H9 (cell line): ENCODE results near the gene LAMA3. TPM values are rescaled to one million over a fixed set of nuclear protein-coding genes. Genes with fewer than 3 reads are reported as not detected.

Experiments used
- DNase-seq: peaks from one replicate; pipeline ENCODE4 v3.0.0-alpha.2; 2017
- H2AFZ ChIP-seq: one replicate; pipeline ENCODE4 v1.6.1; 2013; ENCODE audit warnings: mild to moderate bottlenecking, low read length, control low read depth, moderate library complexity
- H2AK5ac ChIP-seq: 2 replicates; pipeline ENCODE4 v1.6.1; 2013; ENCODE audit warnings: low read length, control low read depth, mixed read lengths; ENCODE audit not compliant: insufficient read length
- H2BK120ac ChIP-seq: one replicate; pipeline ENCODE4 v1.6.1; 2013; ENCODE audit warnings: low read depth, mild to moderate bottlenecking, low read length, control low read depth, inconsistent platforms; ENCODE audit not compliant: poor library complexity, severe bottlenecking
- H2BK12ac ChIP-seq: 2 replicates; pipeline ENCODE4 v1.6.1; 2013; ENCODE audit warnings: low read length, control low read depth, mixed read lengths, low read depth; ENCODE audit not compliant: insufficient read length
- H2BK15ac ChIP-seq: 2 replicates; pipeline ENCODE4 v1.6.1; 2013; ENCODE audit warnings: low read depth, low read length, control low read depth
- H2BK20ac ChIP-seq: one replicate; pipeline ENCODE4 v1.6.1; 2013; ENCODE audit warnings: low read depth, mild to moderate bottlenecking, low read length, control low read depth, inconsistent platforms; ENCODE audit not compliant: poor library complexity, severe bottlenecking
- H2BK5ac ChIP-seq: 2 replicates; pipeline ENCODE4 v1.6.1; 2013; ENCODE audit warnings: low read length, control low read depth, mixed read lengths; ENCODE audit not compliant: insufficient read length
- H3K14ac ChIP-seq: 2 replicates; pipeline ENCODE4 v1.6.1; 2013; ENCODE audit warnings: low read length, control low read depth; ENCODE audit not compliant: insufficient read depth
- H3K18ac ChIP-seq: 2 replicates; pipeline ENCODE4 v1.6.1; 2013; ENCODE audit warnings: low read depth, mild to moderate bottlenecking, mixed read lengths, low read length, control low read depth; ENCODE audit not compliant: insufficient read length
- H3K23ac ChIP-seq: 2 replicates; pipeline ENCODE4 v1.6.1; 2013; ENCODE audit warnings: low read length, control low read depth, mixed read lengths, low read depth; ENCODE audit not compliant: insufficient read length
- H3K23me2 ChIP-seq: 2 replicates; pipeline ENCODE4 v1.6.1; 2013; ENCODE audit warnings: low read depth, mild to moderate bottlenecking, mixed read lengths, low read length, control low read depth; ENCODE audit not compliant: insufficient read length, poor library complexity, severe bottlenecking
- H3K27ac ChIP-seq: 2 replicates; pipeline ENCODE4 v1.5.1; 2013; ENCODE audit warnings: low read length, control low read depth, mixed read lengths, low read depth; ENCODE audit not compliant: insufficient read length
- H3K27me3 ChIP-seq: 2 replicates; pipeline ENCODE4 v1.6.1; 2013; ENCODE audit warnings: low read length, control low read depth, inconsistent platforms; ENCODE audit not compliant: insufficient read depth
- H3K4ac ChIP-seq: 2 replicates; pipeline ENCODE4 v1.6.1; 2013; ENCODE audit warnings: low read depth, mild to moderate bottlenecking, control low read depth, inconsistent platforms, low read length, moderate library complexity
- H3K4me1 ChIP-seq: 2 replicates; pipeline ENCODE4 v1.6.1; 2013; ENCODE audit warnings: low read length, control low read depth, inconsistent platforms; ENCODE audit not compliant: insufficient read depth
- H3K4me2 ChIP-seq: 2 replicates; pipeline ENCODE4 v1.6.1; 2013; ENCODE audit warnings: low read length, control low read depth, mixed read lengths; ENCODE audit not compliant: insufficient read length, insufficient read depth
- H3K56ac ChIP-seq: 2 replicates; pipeline ENCODE4 v1.6.1; 2013; ENCODE audit warnings: low read depth, mild to moderate bottlenecking, mixed read lengths, low read length, control low read depth; ENCODE audit not compliant: insufficient read length
- H3K79me1 ChIP-seq: 2 replicates; pipeline ENCODE4 v1.6.1; 2013; ENCODE audit warnings: low read depth, mild to moderate bottlenecking, moderate library complexity, low read length, control low read depth, inconsistent platforms; ENCODE audit not compliant: insufficient read depth, poor library complexity, severe bottlenecking
- H3K79me2 ChIP-seq: 2 replicates; pipeline ENCODE4 v1.6.1; 2013; ENCODE audit warnings: low read length, control low read depth, inconsistent platforms; ENCODE audit not compliant: insufficient read depth
- H3K9ac ChIP-seq: 2 replicates; pipeline ENCODE4 v1.6.1; 2013; ENCODE audit warnings: low read length, control low read depth, mixed read lengths; ENCODE audit not compliant: insufficient read length; ENCODE audit errors: extremely low read depth
- H3K9me3 ChIP-seq: one replicate; pipeline ENCODE4 v1.6.1; 2013; ENCODE audit warnings: low read depth, low read length, inconsistent platforms; ENCODE audit not compliant: control insufficient read depth
- H3T11ph ChIP-seq: one replicate; pipeline ENCODE4 v1.6.1; 2013; ENCODE audit warnings: mild to moderate bottlenecking, low read length, control low read depth, inconsistent platforms
- H4K20me1 ChIP-seq: one replicate; pipeline ENCODE4 v1.6.1; 2013; ENCODE audit not compliant: control insufficient read depth, insufficient read length, insufficient read depth
- H4K5ac ChIP-seq: 2 replicates; pipeline ENCODE4 v1.6.1; 2013; ENCODE audit warnings: low read depth, mild to moderate bottlenecking, mixed read lengths, low read length, control low read depth; ENCODE audit not compliant: insufficient read length
- H4K8ac ChIP-seq: replicated peaks from 2 replicates; pipeline ENCODE4 v1.6.1; 2013; ENCODE audit warnings: low read length, control low read depth, mixed read lengths, low read depth; ENCODE audit not compliant: insufficient read length
- H4K91ac ChIP-seq: 2 replicates; pipeline ENCODE4 v1.6.1; 2013; ENCODE audit warnings: low read depth, mild to moderate bottlenecking, moderate library complexity, mixed read lengths, low read length, control low read depth; ENCODE audit not compliant: insufficient read length
- H3K27ac Mint-ChIP-seq, 3 experiments: 2 replicates in 2 of 3; 3 replicates in 1 of 3; pipeline ENCODE4 v1.8.0; 2020 to 2021; ENCODE audit warnings: mixed read lengths in 3 of 3, mild to moderate bottlenecking in 1 of 3, moderate library complexity in 1 of 3
- H3K27me3 Mint-ChIP-seq: 2 replicates; pipeline ENCODE4 v1.8.0; 2021; ENCODE audit warnings: low read depth, mild to moderate bottlenecking, moderate library complexity, mixed read lengths
- H3K36me3 Mint-ChIP-seq, 3 experiments: 2 replicates in 2 of 3; 3 replicates in 1 of 3; pipeline ENCODE4 v1.8.0; 2020 to 2021; ENCODE audit warnings: low read depth in 3 of 3, mixed read lengths in 3 of 3; ENCODE audit not compliant: insufficient read depth in 1 of 3
- H3K4me1 Mint-ChIP-seq, 2 experiments: 2 replicates each; pipeline ENCODE4 v1.8.0; 2020; ENCODE audit warnings: mixed read lengths in 2 of 2
- H3K4me3 Mint-ChIP-seq, 2 experiments: 2 replicates in 1 of 2; 3 replicates in 1 of 2; pipeline ENCODE4 v1.8.0; 2020 to 2021; ENCODE audit warnings: mild to moderate bottlenecking in 2 of 2, mixed read lengths in 2 of 2, moderate library complexity in 1 of 2
- H3K9me3 Mint-ChIP-seq, 2 experiments: 2 replicates in 1 of 2; 3 replicates in 1 of 2; pipeline ENCODE4 v1.8.0; 2020; ENCODE audit warnings: mild to moderate bottlenecking in 2 of 2, mixed read lengths in 2 of 2, moderate library complexity in 1 of 2
- CTCF ChIP-seq: fragments of 200-600 bp; sonication (generic); conservative IDR thresholded peaks from 3 replicates; pipeline ENCODE4 v1.8.0; 2021; ENCODE audit warnings: antibody characterized with exemption, mild to moderate bottlenecking
- WGBS: extraction: QIAGEN DNeasy Blood & Tissue Kit; methylation state at CpG from one replicate; pipeline ENCODE4 v1.1.7; 2013; ENCODE audit warnings: missing lambda C conversion rate, low lambda C conversion rate, mixed read lengths; ENCODE audit not compliant: insufficient read length; ENCODE audit errors: extremely low coverage; 5-methylcytosine and 5-hydroxymethylcytosine counted together
- total RNA-seq: library from RNA; stranded (reverse); gene quantifications from 2 replicates; pipeline ENCODE4 v1.2.1, GENCODE V29; 2021

Gene LAMA3
- total RNA-seq, 1 experiment from 2014 or later = 0.33 TPM

GRCh38 chr18:23939366-23939765 lies 250.1 kb downstream of the LAMA3 start:
- Histone ChIP-seq H4K20me1 (no peaks in the 10 kb centered on the region), H3K14ac (no peak overlapping the region), H4K5ac (no peak overlapping the region), H2AK5ac (no peak overlapping the region), H3K9me3 (no peaks in the 10 kb centered on the region), H2BK20ac (no peak overlapping the region), H3K18ac (no peak overlapping the region), H3K4me2 (no peak overlapping the region), H2BK15ac (no peak overlapping the region), H2BK5ac (no peak overlapping the region), H4K91ac (no peak overlapping the region), H3K27ac (no peak overlapping the region), H3K23me2 (no peaks in the 10 kb centered on the region), H3K79me2 (no peaks in the 10 kb centered on the region), H3K56ac (no peak overlapping the region), H3K23ac (no peak overlapping the region), H3K79me1 (no peaks in the 10 kb centered on the region), H4K8ac (no peak overlapping the region), H2AFZ (no peak overlapping the region), H2BK120ac (no peak overlapping the region), H3K4ac (no peak overlapping the region), H3T11ph (no peak overlapping the region), H2BK12ac (no peak overlapping the region), H3K9ac (no peak overlapping the region), H3K4me1 (no peaks in the 10 kb centered on the region), H3K27me3 (no peaks in the 10 kb centered on the region)
- H3K4me1 Mint-ChIP-seq = peaks cover 5 to 6% of the 10 kb centered on the region in 2 experiments
- peaks cover 1% of the 10 kb centered on the region; the same call in 1 of the 2 replicates for H3K27me3 Mint-ChIP-seq
- no CpG with 5 or more reads among the region's 4 CpGs for WGBS
- H3K36me3 Mint-ChIP-seq = no peaks in the 10 kb centered on the region
- H3K4me3 Mint-ChIP-seq = no peak overlapping the region
- no peak for TF ChIP-seq CTCF
- no peaks in the 10 kb centered on the region for H3K9me3 Mint-ChIP-seq
- no peak overlapping the region for H3K27ac Mint-ChIP-seq
- no peak for DNase-seq
